ENCODE data around the gene KHDRBS2. TPM values are rescaled to one million over a fixed set of nuclear protein-coding genes. Genes with fewer than 3 reads are reported as not detected.
"Not testable (repeated sequence)": the region's sequence is repeated elsewhere in the genome, so short reads cannot be mapped to it uniquely, and the experiment has no call there.

KHDRBS2 gene
- total RNA-seq, 2 experiments from 2014 or later = not detected

DNA sequence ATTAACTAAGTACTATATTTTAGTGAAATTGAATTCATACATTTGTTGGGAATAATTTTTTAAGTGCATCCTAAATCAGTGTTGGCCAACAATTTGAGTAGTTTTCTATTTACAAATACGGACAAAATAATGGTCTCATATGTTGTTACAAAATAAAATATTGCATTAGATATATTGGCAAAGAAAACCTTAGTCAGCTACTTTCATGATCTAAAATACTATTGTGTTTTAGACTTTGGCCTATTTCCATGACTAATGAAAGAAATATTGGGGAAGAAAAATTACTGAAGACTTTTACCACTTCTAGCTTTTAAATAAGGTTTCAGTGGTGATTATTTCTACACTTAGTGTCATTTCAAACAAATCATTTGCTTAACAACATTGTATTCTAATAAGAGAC, 498.0 kb downstream of the KHDRBS2 start:
- DNase-seq = no peak
- H3K27ac Mint-ChIP-seq = no peak overlapping the region
- peaks cover 5% of the 10 kb centered on the region for H3K9me3 Mint-ChIP-seq (ENCODE audit: insufficient read depth)
- H3K36me3 Mint-ChIP-seq (ENCODE audit: low read depth) = no peaks in the 10 kb centered on the region
- no peaks in the 10 kb centered on the region for H3K4me1 Mint-ChIP-seq (ENCODE audit: low read depth)
- no peak overlapping the region for H3K4me3 Mint-ChIP-seq
- POLR2A ChIA-PET = no interaction called here
- no peak for ATAC-seq
- CTCF ChIA-PET = no interaction called here
- H3K27me3 Mint-ChIP-seq (ENCODE audit: low read depth) = no peaks in the 10 kb centered on the region

- peaks cover 19% of the 10 kb centered on the region for H3K9me3 Mint-ChIP-seq (ENCODE audit: insufficient read depth)
- ATAC-seq; H3K4me3 Mint-ChIP-seq; H3K27me3 Mint-ChIP-seq (ENCODE audit: low read depth); H3K27ac Mint-ChIP-seq; H3K4me1 Mint-ChIP-seq (ENCODE audit: low read depth); POLR2A ChIA-PET; DNase-seq; H3K36me3 Mint-ChIP-seq (ENCODE audit: low read depth); CTCF ChIA-PET: not testable (repeated sequence)
These were observed 516.6 kb downstream of the KHDRBS2 start for GRCh38 chr6:61769446-61769845.

GRCh38 chr6:61755739-61756138, 530.3 kb downstream of the KHDRBS2 start:
- ChIA-PET CTCF (no interaction called here), POLR2A (no interaction called here)
- Mint-ChIP-seq H3K27me3 (ENCODE audit: low read depth) (no peaks in the 10 kb centered on the region), H3K9me3 (ENCODE audit: insufficient read depth) (peaks cover 15% of the 10 kb centered on the region), H3K4me1 (ENCODE audit: low read depth) (no peaks in the 10 kb centered on the region), H3K4me3 (no peak overlapping the region), H3K27ac (no peak overlapping the region), H3K36me3 (ENCODE audit: low read depth) (no peaks in the 10 kb centered on the region)
- no peak for DNase-seq
- ATAC-seq = no peak

GRCh38 chr6:61751986-61752385, 534.0 kb downstream of the KHDRBS2 start:
- ChIA-PET CTCF (no interaction called here), POLR2A (no interaction called here)
- no peak for ATAC-seq
- peaks cover 5% of the 10 kb centered on the region for H3K9me3 Mint-ChIP-seq (ENCODE audit: insufficient read depth)
- no peak overlapping the region for H3K27ac Mint-ChIP-seq
- H3K27me3 Mint-ChIP-seq (ENCODE audit: low read depth) = no peaks in the 10 kb centered on the region
- H3K36me3 Mint-ChIP-seq (ENCODE audit: low read depth) = no peaks in the 10 kb centered on the region
- H3K4me3 Mint-ChIP-seq = no peak overlapping the region
- DNase-seq = no peak
- H3K4me1 Mint-ChIP-seq (ENCODE audit: low read depth) = no peaks in the 10 kb centered on the region

- no peak for DNase-seq
- H3K4me1 Mint-ChIP-seq (ENCODE audit: low read depth) = no peaks in the 10 kb centered on the region
- no peak overlapping the region for H3K27ac Mint-ChIP-seq
- H3K9me3 Mint-ChIP-seq (ENCODE audit: insufficient read depth) = peaks cover 30% of the 10 kb centered on the region
- ATAC-seq = no peak
- H3K36me3 Mint-ChIP-seq (ENCODE audit: low read depth) = no peaks in the 10 kb centered on the region
- no peak overlapping the region for H3K4me3 Mint-ChIP-seq
- POLR2A ChIA-PET = no interaction called here
- no peaks in the 10 kb centered on the region for H3K27me3 Mint-ChIP-seq (ENCODE audit: low read depth)
- CTCF ChIA-PET = no interaction called here
These were observed 540.0 kb downstream of the KHDRBS2 start for GRCh38 chr6:61745994-61746393.

- H3K27ac Mint-ChIP-seq = no peak overlapping the region
- ATAC-seq = no peak
- CTCF ChIA-PET = no interaction called here
- no peaks in the 10 kb centered on the region for H3K27me3 Mint-ChIP-seq (ENCODE audit: low read depth)
- H3K36me3 Mint-ChIP-seq (ENCODE audit: low read depth) = no peaks in the 10 kb centered on the region
- POLR2A ChIA-PET = no interaction called here
- peaks cover 18% of the 10 kb centered on the region for H3K9me3 Mint-ChIP-seq (ENCODE audit: insufficient read depth)
- H3K4me3 Mint-ChIP-seq = no peak overlapping the region
- DNase-seq = no peak
- H3K4me1 Mint-ChIP-seq (ENCODE audit: low read depth) = no peaks in the 10 kb centered on the region
These were observed 574.2 kb downstream of the KHDRBS2 start for GRCh38 chr6:61711849-61712248.

DNA sequence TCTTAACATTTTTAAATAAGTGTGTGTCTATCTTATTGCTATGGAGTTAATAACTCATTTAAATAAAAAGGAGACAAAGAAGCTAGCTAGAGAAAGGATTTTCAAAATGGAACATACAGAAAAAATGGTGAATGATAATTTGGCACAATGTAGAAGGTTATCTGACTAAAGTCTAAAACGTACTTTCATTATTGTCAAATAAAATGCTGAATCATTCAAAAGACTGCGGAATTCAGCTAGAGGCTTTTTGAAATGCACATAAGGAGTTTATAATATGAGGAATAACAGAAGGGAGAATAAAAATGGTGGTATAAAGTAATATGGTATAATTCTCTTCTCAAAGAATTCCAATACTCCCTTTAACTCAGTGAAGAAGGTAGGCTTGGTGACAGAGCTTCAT, 597.9 kb downstream of the KHDRBS2 start:
- Mint-ChIP-seq H3K36me3 (ENCODE audit: low read depth) (no peaks in the 10 kb centered on the region), H3K9me3 (ENCODE audit: insufficient read depth) (peaks cover 14% of the 10 kb centered on the region), H3K4me1 (ENCODE audit: low read depth) (no peaks in the 10 kb centered on the region), H3K4me3 (no peak overlapping the region), H3K27ac (no peak overlapping the region), H3K27me3 (ENCODE audit: low read depth) (no peaks in the 10 kb centered on the region)
- ChIA-PET POLR2A (no interaction called here), CTCF (no interaction called here)
- no peak for DNase-seq
- no peak for ATAC-seq

GRCh38 chr6:61682562-61682961, 603.5 kb downstream of the KHDRBS2 start:
- POLR2A ChIA-PET = no interaction called here
- Mint-ChIP-seq H3K27me3 (ENCODE audit: low read depth) (no peaks in the 10 kb centered on the region), H3K4me1 (ENCODE audit: low read depth) (no peaks in the 10 kb centered on the region), H3K27ac (no peak overlapping the region), H3K9me3 (ENCODE audit: insufficient read depth) (peaks cover 17% of the 10 kb centered on the region), H3K4me3 (no peak overlapping the region), H3K36me3 (ENCODE audit: low read depth) (no peaks in the 10 kb centered on the region)
- no peak for ATAC-seq
- CTCF ChIA-PET = no interaction called here
- no peak for DNase-seq

- ChIA-PET POLR2A (no interaction called here), CTCF (no interaction called here)
- no peak overlapping the region for H3K27ac Mint-ChIP-seq
- H3K9me3 Mint-ChIP-seq (ENCODE audit: insufficient read depth) = peaks cover 32% of the 10 kb centered on the region
- no peak for ATAC-seq
- no peaks in the 10 kb centered on the region for H3K4me1 Mint-ChIP-seq (ENCODE audit: low read depth)
- H3K27me3 Mint-ChIP-seq (ENCODE audit: low read depth) = no peaks in the 10 kb centered on the region
- no peak overlapping the region for H3K4me3 Mint-ChIP-seq
- no peak for DNase-seq
- no peaks in the 10 kb centered on the region for H3K36me3 Mint-ChIP-seq (ENCODE audit: low read depth)
These were observed 606.4 kb downstream of the KHDRBS2 start for GRCh38 chr6:61679625-61680024.

DNA sequence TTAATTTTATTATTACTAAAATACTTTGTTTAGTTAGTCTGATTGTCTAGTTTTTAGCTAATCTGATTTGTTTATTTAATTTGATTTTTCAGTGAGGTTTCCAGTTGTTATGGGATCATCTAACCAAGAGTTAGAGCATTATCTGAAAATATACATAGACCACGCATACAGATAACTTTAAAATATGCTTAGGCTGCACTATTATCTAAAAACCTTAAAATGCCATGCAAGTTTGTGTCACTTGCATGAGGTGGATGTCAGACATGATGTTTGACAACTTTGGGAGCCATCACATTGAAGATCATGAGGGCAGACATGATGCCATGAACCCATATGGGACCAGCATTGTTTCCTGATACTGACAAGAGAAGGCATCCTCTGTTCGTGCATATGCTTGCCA, 610.3 kb downstream of the KHDRBS2 start:
- Mint-ChIP-seq H3K36me3 (ENCODE audit: low read depth) (no peaks in the 10 kb centered on the region), H3K27me3 (ENCODE audit: low read depth) (no peaks in the 10 kb centered on the region), H3K4me1 (ENCODE audit: low read depth) (no peaks in the 10 kb centered on the region), H3K4me3 (no peak overlapping the region), H3K9me3 (ENCODE audit: insufficient read depth) (peaks cover 30% of the 10 kb centered on the region), H3K27ac (no peak overlapping the region)
- no peak for ATAC-seq
- no peak for DNase-seq
- ChIA-PET POLR2A (no interaction called here), CTCF (no interaction called here)

GRCh38 chr6:61649845-61650244, 636.2 kb downstream of the KHDRBS2 start:
- ATAC-seq = no peak
- Mint-ChIP-seq H3K4me1 (ENCODE audit: low read depth) (no peaks in the 10 kb centered on the region), H3K27me3 (ENCODE audit: low read depth) (no peaks in the 10 kb centered on the region), H3K9me3 (ENCODE audit: insufficient read depth) (peaks cover 57% of the 10 kb centered on the region), H3K4me3 (no peak overlapping the region), H3K27ac (no peak overlapping the region), H3K36me3 (ENCODE audit: low read depth) (no peaks in the 10 kb centered on the region)
- ChIA-PET POLR2A (no interaction called here), CTCF (no interaction called here)
- DNase-seq = no peak

DNA sequence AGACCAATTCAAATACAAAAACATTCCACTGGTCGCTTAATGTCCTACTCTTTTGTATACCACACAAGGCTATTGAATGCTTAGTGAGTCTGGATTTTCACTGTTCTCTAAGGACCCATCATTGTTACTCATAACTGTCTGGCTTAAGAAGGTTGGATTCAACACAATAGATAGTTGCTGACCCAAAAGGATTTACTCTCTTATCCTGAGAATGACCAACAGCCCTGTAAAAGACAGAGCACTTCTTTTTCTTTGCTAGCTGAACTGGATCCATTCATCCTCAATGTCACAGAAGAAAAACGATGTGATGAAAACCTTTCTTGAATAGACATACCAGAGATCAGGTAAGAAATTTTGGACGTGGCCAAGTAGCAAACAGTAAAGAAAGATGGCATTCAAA, 645.6 kb downstream of the KHDRBS2 start:
- CTCF ChIA-PET = no interaction called here
- POLR2A ChIA-PET = no interaction called here
- no peaks in the 10 kb centered on the region for H3K36me3 Mint-ChIP-seq (ENCODE audit: low read depth)
- no peak overlapping the region for H3K27ac Mint-ChIP-seq
- no peaks in the 10 kb centered on the region for H3K27me3 Mint-ChIP-seq (ENCODE audit: low read depth)
- ATAC-seq (no peak), DNase-seq (no peak)
- peaks cover 19% of the 10 kb centered on the region for H3K9me3 Mint-ChIP-seq (ENCODE audit: insufficient read depth)
- H3K4me1 Mint-ChIP-seq (ENCODE audit: low read depth) = no peaks in the 10 kb centered on the region
- H3K4me3 Mint-ChIP-seq = no peak overlapping the region
